Vagina (tissue), 2 donors: ENCODE measurements around the gene RBM3.

Source experiments
- POLR2A ChIP-seq, 2 donors: fragments of 450-650 bp; IDR thresholded peaks; one replicate each; pipeline ENCODE4 v1.6.1; 2017; ENCODE audit warnings: antibody characterized with exemption in 2 of 2, mild to moderate bottlenecking in 2 of 2, moderate library complexity in 2 of 2
- POLR2AphosphoS5 ChIP-seq, 2 donors: sonication (generic); formaldehyde crosslinking; IDR thresholded peaks; one replicate each; pipeline ENCODE4 v1.9.0; 2017; ENCODE audit warnings: antibody characterized with exemption in 2 of 2, mild to moderate bottlenecking in 2 of 2, low read depth in 1 of 2; ENCODE audit not compliant: insufficient read depth in 1 of 2
- TF ChIP-seq, protein P1 (sequence below), 3 experiments: fragments of 450-650 bp in 2 of 3; fragments of 200-600 bp in 1 of 3; sonication (generic) in 1 of 3; IDR thresholded peaks; one replicate each; pipeline ENCODE4 v1.5.1; 2017 to 2019; ENCODE audit warnings: antibody characterized with exemption in 3 of 3, mild to moderate bottlenecking in 2 of 3, moderate library complexity in 2 of 3

- TF ChIP-seq POLR2AphosphoS5 (IDR thresholded peaks at IDR 0.05; ENCODE audit: insufficient read depth in 1 of 2, low read depth in 1 of 2) (no peak), POLR2A (IDR thresholded peaks at IDR 0.05) (no peak)
- TF ChIP-seq, protein P1, sequence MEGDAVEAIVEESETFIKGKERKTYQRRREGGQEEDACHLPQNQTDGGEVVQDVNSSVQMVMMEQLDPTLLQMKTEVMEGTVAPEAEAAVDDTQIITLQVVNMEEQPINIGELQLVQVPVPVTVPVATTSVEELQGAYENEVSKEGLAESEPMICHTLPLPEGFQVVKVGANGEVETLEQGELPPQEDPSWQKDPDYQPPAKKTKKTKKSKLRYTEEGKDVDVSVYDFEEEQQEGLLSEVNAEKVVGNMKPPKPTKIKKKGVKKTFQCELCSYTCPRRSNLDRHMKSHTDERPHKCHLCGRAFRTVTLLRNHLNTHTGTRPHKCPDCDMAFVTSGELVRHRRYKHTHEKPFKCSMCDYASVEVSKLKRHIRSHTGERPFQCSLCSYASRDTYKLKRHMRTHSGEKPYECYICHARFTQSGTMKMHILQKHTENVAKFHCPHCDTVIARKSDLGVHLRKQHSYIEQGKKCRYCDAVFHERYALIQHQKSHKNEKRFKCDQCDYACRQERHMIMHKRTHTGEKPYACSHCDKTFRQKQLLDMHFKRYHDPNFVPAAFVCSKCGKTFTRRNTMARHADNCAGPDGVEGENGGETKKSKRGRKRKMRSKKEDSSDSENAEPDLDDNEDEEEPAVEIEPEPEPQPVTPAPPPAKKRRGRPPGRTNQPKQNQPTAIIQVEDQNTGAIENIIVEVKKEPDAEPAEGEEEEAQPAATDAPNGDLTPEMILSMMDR (IDR thresholded peaks at IDR 0.05) = no peak
Observed at GRCh38 chrX:48548871-48549270, 25.4 kb upstream of the RBM3 start.
